ENCODE data around the gene CARD11. TPM values are rescaled to one million over a fixed set of nuclear protein-coding genes. Genes with fewer than 3 reads are reported as not detected.
"Not testable (repeated sequence)": the region's sequence is repeated elsewhere in the genome, so short reads cannot be mapped to it uniquely, and the experiment has no call there.

CARD11 gene
- polyA plus RNA-seq, 1 experiment = 1.2 TPM

GRCh38 chr7:3028071-3028757, 15.5 kb downstream of the CARD11 start:
- no peaks in the 10 kb centered on the region for H3K9me3 ChIP-seq (ENCODE audit: control insufficient read depth, insufficient read depth, low read length)
- peak overlapping the region; percentile 31 for H3K4me3 ChIP-seq (ENCODE audit: low read depth, low read length)
- no peak for DNase-seq (ENCODE audit: low read depth, low spot score)
- ChIA-PET CTCF (interaction anchor here (0.5 kb wide), 1 partner anchor 126 kb away, joined by 3 read pairs; no protein-coding TSS in a partner anchor), POLR2A (interaction anchor here (0.7 kb wide), 2 partner anchors 51 to 341 kb away, joined by 5 to 7 read pairs; no protein-coding TSS in a partner anchor)
- no peaks in the 10 kb centered on the region for H3K27me3 ChIP-seq (ENCODE audit: control insufficient read depth, insufficient read depth, low read length)
- no peak for TF ChIP-seq CTCF (IDR thresholded peaks at IDR 0.05; ENCODE audit: low read depth, low read length)
- peak overlapping the region; percentile 11 for H3K27ac ChIP-seq (ENCODE audit: low read depth, low read length)

GRCh38 chr7:3027005-3027845, 16.4 kb downstream of the CARD11 start:
- POLR2A ChIA-PET = interaction anchor here (0.7 kb wide), 1 partner anchor 340 kb away, joined by 5 read pairs; no protein-coding TSS in a partner anchor

GRCh38 chr7:3025616-3026015, 18.1 kb downstream of the CARD11 start:
- Histone ChIP-seq H3K27ac (ENCODE audit: low read depth, low read length) (no peak overlapping the region), H3K27me3 (ENCODE audit: control insufficient read depth, insufficient read depth, low read length) (no peaks in the 10 kb centered on the region), H3K9me3 (ENCODE audit: control insufficient read depth, insufficient read depth, low read length) (no peaks in the 10 kb centered on the region), H3K4me3 (ENCODE audit: low read depth, low read length) (no peak overlapping the region)
- CTCF ChIA-PET = no interaction called here
- TF ChIP-seq CTCF (IDR thresholded peaks at IDR 0.05; ENCODE audit: low read depth, low read length) = no peak
- POLR2A ChIA-PET = no interaction called here
- DNase-seq (ENCODE audit: low read depth, low spot score) = no peak

More at GRCh38 chr7:3027005-3027845, 16.4 kb downstream of the CARD11 start:
- Histone ChIP-seq H3K4me3 (ENCODE audit: low read depth, low read length) (no peak overlapping the region), H3K9me3 (ENCODE audit: control insufficient read depth, insufficient read depth, low read length) (no peaks in the 10 kb centered on the region), H3K27ac (ENCODE audit: low read depth, low read length) (no peak overlapping the region), H3K27me3 (ENCODE audit: control insufficient read depth, insufficient read depth, low read length) (no peaks in the 10 kb centered on the region)
- no peak for TF ChIP-seq CTCF (IDR thresholded peaks at IDR 0.05; ENCODE audit: low read depth, low read length)
- no peak for DNase-seq (ENCODE audit: low read depth, low spot score)
- CTCF ChIA-PET = no interaction called here

GRCh38 chr7:3021825-3022224, 21.8 kb downstream of the CARD11 start:
- Histone ChIP-seq H3K4me3 (ENCODE audit: low read depth, low read length) (no peak overlapping the region), H3K27me3 (ENCODE audit: control insufficient read depth, insufficient read depth, low read length) (no peaks in the 10 kb centered on the region), H3K9me3 (ENCODE audit: control insufficient read depth, insufficient read depth, low read length) (peaks cover 2% of the 10 kb centered on the region; the same call in 1 of the 2 replicates), H3K27ac (ENCODE audit: low read depth, low read length) (no peak overlapping the region)
- ChIA-PET POLR2A (no interaction called here), CTCF (no interaction called here)
- TF ChIP-seq CTCF (IDR thresholded peaks at IDR 0.05; ENCODE audit: low read depth, low read length) = no peak
- no peak for DNase-seq (ENCODE audit: low read depth, low spot score)

GRCh38 chr7:3021224-3021623, 22.4 kb downstream of the CARD11 start:
- CTCF ChIA-PET; H3K27ac ChIP-seq (ENCODE audit: low read depth, low read length); POLR2A ChIA-PET; DNase-seq (ENCODE audit: low read depth, low spot score); H3K4me3 ChIP-seq (ENCODE audit: low read depth, low read length); H3K9me3 ChIP-seq (ENCODE audit: control insufficient read depth, insufficient read depth, low read length); H3K27me3 ChIP-seq (ENCODE audit: control insufficient read depth, insufficient read depth, low read length): not testable (repeated sequence)
